BLaER1 (cell line): ENCODE measurements around the gene ZNF829.

Experiments
- H3K27ac ChIP-seq: shearing (Covaris generic); formaldehyde crosslinking; 2 replicates; pipeline ENCODE4 v1.8.1; 2022
- H3K27me3 ChIP-seq: shearing (Covaris generic); formaldehyde crosslinking; 2 replicates; pipeline ENCODE4 v1.8.1; 2022
- H3K36me3 ChIP-seq: shearing (Covaris generic); formaldehyde crosslinking; 2 replicates; pipeline ENCODE4 v1.8.1; 2022
- H3K4me1 ChIP-seq: shearing (Covaris generic); formaldehyde crosslinking; 2 replicates; pipeline ENCODE4 v1.8.1; 2022
- H3K4me2 ChIP-seq: shearing (Covaris generic); formaldehyde crosslinking; 2 replicates; pipeline ENCODE4 v1.8.1; 2022
- H3K4me3 ChIP-seq: shearing (Covaris generic); formaldehyde crosslinking; 2 replicates; pipeline ENCODE4 v1.8.1; 2022
- H3K9ac ChIP-seq: shearing (Covaris generic); formaldehyde crosslinking; 2 replicates; pipeline ENCODE4 v1.8.1; 2022
- H3K9me3 ChIP-seq: shearing (Covaris generic); formaldehyde crosslinking; 2 replicates; pipeline ENCODE4 v1.8.1; 2022
- H4K20me1 ChIP-seq: shearing (Covaris generic); formaldehyde crosslinking; 2 replicates; pipeline ENCODE4 v1.8.1; 2022
- Cebpa-rat ChIP-seq: shearing (Covaris generic); IDR thresholded peaks from 2 replicates; pipeline ENCODE4 v1.8.1; 2022

The ZNF829 gene

GRCh38 chr19:36915992-36916830 lies at the start of gene ZNF829, which contains the start of gene ZNF568:
TSS of gene ZNF829 (minus strand) at chr19:36916291. CDS start at chr19:36915167, 1,124 bp downstream.
TSS of gene ZNF568 (plus strand) at chr19:36916332. CDS start at chr19:36922771, 6,439 bp downstream.
- no peaks in the 10 kb centered on the region for H4K20me1 ChIP-seq
- peak within 1 kb of the TSS; percentile 80 for H3K4me2 ChIP-seq
- H3K36me3 ChIP-seq: peaks cover 53% of the 10 kb centered on the region
- H3K9ac ChIP-seq: peak within 1 kb of the TSS; percentile 96
- H3K27ac ChIP-seq: peak within 1 kb of the TSS; percentile 98
- peaks cover 15% of the 10 kb centered on the region for H3K4me1 ChIP-seq
- H3K4me3 ChIP-seq: peak within 1 kb of the TSS; percentile 81
- H3K9me3 ChIP-seq: peaks cover 43% of the 10 kb centered on the region
- no peak for TF ChIP-seq Cebpa-rat
- no peaks in the 10 kb centered on the region for H3K27me3 ChIP-seq

DNA sequence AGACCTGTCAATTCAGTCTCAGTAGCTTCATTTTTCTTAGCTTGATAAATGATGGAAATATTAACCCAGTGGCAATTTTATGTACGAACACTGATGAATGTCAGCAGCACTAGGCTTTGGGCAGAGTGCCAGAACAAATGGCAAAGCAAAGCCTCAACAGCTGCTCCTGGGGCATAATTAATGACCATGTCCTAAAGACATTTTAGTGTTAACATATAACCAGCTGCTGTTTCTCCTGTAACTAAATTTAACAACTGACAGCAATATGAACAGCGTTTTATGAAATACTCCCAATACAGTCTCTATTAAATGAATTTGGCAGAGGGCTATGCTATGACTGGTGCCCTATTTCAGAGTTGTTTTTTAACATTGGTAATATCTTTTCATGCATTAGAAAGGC lies 47.2 kb upstream of the ZNF829 start:
- H3K27ac ChIP-seq: no peak overlapping the region
- H3K4me1 ChIP-seq: peaks cover 7% of the 10 kb centered on the region; the same call in 1 of the 2 replicates
- H3K4me2 ChIP-seq: 0 out of 2 replicates have a peak overlapping the region, but pooled peaks have one; percentile 5
- TF ChIP-seq Cebpa-rat: no peak
- no peak overlapping the region for H3K4me3 ChIP-seq
- H3K9me3 ChIP-seq: peaks cover 67% of the 10 kb centered on the region
- H3K9ac ChIP-seq: no peak overlapping the region
- no peaks in the 10 kb centered on the region for H4K20me1 ChIP-seq
- H3K27me3 ChIP-seq: no peaks in the 10 kb centered on the region
- peaks cover 13% of the 10 kb centered on the region for H3K36me3 ChIP-seq

DNA sequence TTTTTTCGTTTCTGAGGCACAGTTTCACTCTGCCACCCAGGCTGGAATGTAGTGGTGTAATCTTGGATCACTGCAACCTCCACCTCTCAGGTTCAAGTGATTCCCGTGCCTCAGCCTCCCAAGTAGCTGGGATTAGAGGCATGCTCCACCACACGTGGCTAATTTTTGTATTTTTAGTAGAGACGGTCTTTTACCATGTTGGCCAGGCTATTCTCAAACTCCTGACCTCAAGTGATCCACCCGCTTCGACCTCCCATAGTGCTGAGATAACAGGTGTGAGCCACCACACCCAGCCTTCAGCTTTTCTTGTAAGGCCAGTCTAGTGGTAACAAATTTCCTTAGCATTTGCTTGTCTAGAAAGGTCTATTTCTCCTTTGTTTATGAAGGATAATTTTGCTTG lies 46.3 kb upstream of the ZNF829 start:
- Histone ChIP-seq H3K4me3 (no peak overlapping the region), H3K9me3 (peaks cover 67% of the 10 kb centered on the region), H4K20me1 (no peaks in the 10 kb centered on the region), H3K27me3 (no peaks in the 10 kb centered on the region), H3K9ac (no peak overlapping the region), H3K27ac (no peak overlapping the region), H3K36me3 (peaks cover 13% of the 10 kb centered on the region), H3K4me2 (no peak overlapping the region), H3K4me1 (peaks cover 7% of the 10 kb centered on the region; the same call in 1 of the 2 replicates)
- no peak for TF ChIP-seq Cebpa-rat

GRCh38 chr19:36950335-36951119 lies 34.4 kb upstream of the ZNF829 start:
- H3K9me3 ChIP-seq: peaks cover 89% of the 10 kb centered on the region
- peaks cover 69% of the 10 kb centered on the region for H3K36me3 ChIP-seq
- no peaks in the 10 kb centered on the region for H4K20me1 ChIP-seq
- H3K27me3 ChIP-seq: no peaks in the 10 kb centered on the region
- no peak overlapping the region for H3K27ac ChIP-seq
- no peaks in the 10 kb centered on the region for H3K4me1 ChIP-seq
- H3K9ac ChIP-seq: no peak overlapping the region
- TF ChIP-seq Cebpa-rat: no peak
- H3K4me3 ChIP-seq: peak overlapping the region; percentile 7; the same call in 1 of the 2 replicates
- H3K4me2 ChIP-seq: no peak overlapping the region

- H3K27ac ChIP-seq: no peak overlapping the region
Measured at GRCh38 chr19:36939153-36939552, 23.1 kb upstream of the ZNF829 start.

GRCh38 chr19:36931684-36932083 lies 15.6 kb upstream of the ZNF829 start:
- H3K9me3 ChIP-seq: peaks cover 65% of the 10 kb centered on the region
- no peak overlapping the region for H3K9ac ChIP-seq
- H3K27ac ChIP-seq: no peak overlapping the region
- peaks cover 38% of the 10 kb centered on the region for H3K36me3 ChIP-seq
- no peak overlapping the region for H3K4me2 ChIP-seq
- H4K20me1 ChIP-seq: no peaks in the 10 kb centered on the region
- no peak for TF ChIP-seq Cebpa-rat
- no peaks in the 10 kb centered on the region for H3K27me3 ChIP-seq
- H3K4me1 ChIP-seq: no peaks in the 10 kb centered on the region
- H3K4me3 ChIP-seq: no peak overlapping the region

More at GRCh38 chr19:36939153-36939552, 23.1 kb upstream of the ZNF829 start:
- no peaks in the 10 kb centered on the region for H4K20me1 ChIP-seq
- H3K9me3 ChIP-seq: peaks cover 69% of the 10 kb centered on the region
- H3K36me3 ChIP-seq: peaks cover 69% of the 10 kb centered on the region
- TF ChIP-seq Cebpa-rat: no peak
- no peak overlapping the region for H3K4me2 ChIP-seq
- H3K4me3 ChIP-seq: no peak overlapping the region
- H3K4me1 ChIP-seq: no peaks in the 10 kb centered on the region
- H3K27me3 ChIP-seq: no peaks in the 10 kb centered on the region
- H3K9ac ChIP-seq: no peak overlapping the region

- no peak overlapping the region for H3K9ac ChIP-seq
- no peak overlapping the region for H3K4me2 ChIP-seq
- H4K20me1 ChIP-seq: no peaks in the 10 kb centered on the region
- H3K27ac ChIP-seq: no peak overlapping the region
- H3K36me3 ChIP-seq: peaks cover 49% of the 10 kb centered on the region
- peaks cover 35% of the 10 kb centered on the region for H3K9me3 ChIP-seq
- H3K4me1 ChIP-seq: peaks cover 15% of the 10 kb centered on the region
- no peaks in the 10 kb centered on the region for H3K27me3 ChIP-seq
- H3K4me3 ChIP-seq: no peak overlapping the region
- TF ChIP-seq Cebpa-rat: no peak
Measured at GRCh38 chr19:36918090-36918489, 2.0 kb upstream of the ZNF829 start.

DNA sequence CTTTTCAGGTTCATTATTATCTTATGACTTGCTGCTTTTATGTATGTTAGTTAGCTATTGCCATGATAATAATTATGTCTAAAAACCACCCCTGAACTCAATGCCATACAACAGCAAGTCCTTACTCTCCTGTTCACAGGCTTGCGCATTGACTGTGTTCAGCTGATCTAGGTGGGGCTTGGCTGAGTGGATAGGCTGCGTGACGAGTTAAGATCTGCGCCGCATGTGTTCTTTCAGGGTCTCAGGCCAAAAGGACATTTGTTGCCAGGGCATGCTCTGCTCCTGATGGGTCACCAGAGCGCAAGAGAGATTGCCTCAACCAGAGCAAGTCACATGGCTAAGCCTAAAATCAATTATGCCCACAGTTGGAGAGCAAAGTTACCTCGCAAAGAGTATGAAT lies 900 bp upstream of the ZNF829 start:
- Histone ChIP-seq H3K27me3 (no peaks in the 10 kb centered on the region), H3K4me2 (peak overlapping the region; percentile 80), H4K20me1 (no peaks in the 10 kb centered on the region), H3K4me3 (peak overlapping the region; percentile 81), H3K4me1 (peaks cover 15% of the 10 kb centered on the region), H3K36me3 (peaks cover 51% of the 10 kb centered on the region), H3K9ac (peak overlapping the region; percentile 96), H3K27ac (peak overlapping the region; percentile 98), H3K9me3 (peaks cover 39% of the 10 kb centered on the region)
- TF ChIP-seq Cebpa-rat: no peak

- H3K4me2 ChIP-seq: no peak overlapping the region
- H4K20me1 ChIP-seq: no peaks in the 10 kb centered on the region
- H3K9ac ChIP-seq: no peak overlapping the region
- TF ChIP-seq Cebpa-rat: no peak
- H3K9me3 ChIP-seq: peaks cover 96% of the 10 kb centered on the region
- peaks cover 95% of the 10 kb centered on the region for H3K36me3 ChIP-seq
- H3K4me1 ChIP-seq: no peaks in the 10 kb centered on the region
- H3K27ac ChIP-seq: no peak overlapping the region
- no peaks in the 10 kb centered on the region for H3K27me3 ChIP-seq
- no peak overlapping the region for H3K4me3 ChIP-seq
Measured at GRCh38 chr19:36898422-36898821, 17.7 kb downstream of the ZNF829 start.
